ENCODE measurements around the gene TPD52L2.
"Not testable (repeated sequence)": the region's sequence is repeated elsewhere in the genome, so short reads cannot be mapped to it uniquely, and the experiment has no call there.

TPD52L2 gene

GRCh38 chr20:63855363-63856097 lies 9.5 kb upstream of the TPD52L2 start:
- no peak for DNase-seq

GRCh38 chr20:63856098-63856511 lies 9.0 kb upstream of the TPD52L2 start:
- no peak for DNase-seq

GRCh38 chr20:63857764-63858392 lies 7.2 kb upstream of the TPD52L2 start:
- DNase-seq: no peak

DNA sequence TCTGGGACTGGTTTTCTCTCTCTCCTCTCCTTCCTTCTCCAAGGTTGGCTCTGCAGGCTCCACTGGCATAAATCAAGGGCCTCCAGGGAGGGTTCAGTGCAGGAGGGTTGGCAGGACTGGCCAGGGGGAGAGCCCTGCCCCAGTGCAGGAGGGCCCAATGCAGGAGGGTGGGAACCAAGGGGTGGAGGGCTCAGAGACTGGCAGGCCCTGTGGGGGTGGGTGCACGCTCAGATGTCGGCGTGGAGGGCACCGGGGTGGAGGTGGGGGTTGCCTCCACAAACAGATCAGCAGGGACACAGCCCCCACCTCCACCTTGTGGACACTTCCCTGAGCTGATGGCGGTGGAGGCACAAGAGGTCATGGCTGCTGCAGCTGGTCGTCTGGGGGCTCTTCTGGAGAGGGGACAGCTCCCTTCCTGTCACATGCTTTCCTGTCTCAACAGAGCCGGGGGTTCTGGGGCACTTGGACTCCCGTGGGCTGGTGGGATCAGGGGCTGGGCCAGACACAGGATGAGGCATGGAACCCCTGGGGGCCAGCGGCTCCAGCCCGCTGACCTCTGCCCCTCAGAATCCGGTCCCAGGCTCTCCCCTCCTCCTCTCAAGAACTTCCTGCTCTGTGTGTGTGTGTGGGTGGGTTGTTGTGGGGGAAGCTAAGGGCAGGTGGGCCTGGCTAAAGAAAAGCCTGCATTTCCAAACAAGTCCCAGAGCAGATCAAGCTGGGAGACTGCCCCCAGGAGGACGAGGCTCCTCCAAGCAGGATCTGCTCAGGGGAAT lies 6.5 kb upstream of the TPD52L2 start:
- no peak for DNase-seq

GRCh38 chr20:63859166-63859699 lies 5.8 kb upstream of the TPD52L2 start:
- DNase-seq: no peak

GRCh38 chr20:63860325-63861051 lies 4.6 kb upstream of the TPD52L2 start:
- DNase-seq: no peak

DNA sequence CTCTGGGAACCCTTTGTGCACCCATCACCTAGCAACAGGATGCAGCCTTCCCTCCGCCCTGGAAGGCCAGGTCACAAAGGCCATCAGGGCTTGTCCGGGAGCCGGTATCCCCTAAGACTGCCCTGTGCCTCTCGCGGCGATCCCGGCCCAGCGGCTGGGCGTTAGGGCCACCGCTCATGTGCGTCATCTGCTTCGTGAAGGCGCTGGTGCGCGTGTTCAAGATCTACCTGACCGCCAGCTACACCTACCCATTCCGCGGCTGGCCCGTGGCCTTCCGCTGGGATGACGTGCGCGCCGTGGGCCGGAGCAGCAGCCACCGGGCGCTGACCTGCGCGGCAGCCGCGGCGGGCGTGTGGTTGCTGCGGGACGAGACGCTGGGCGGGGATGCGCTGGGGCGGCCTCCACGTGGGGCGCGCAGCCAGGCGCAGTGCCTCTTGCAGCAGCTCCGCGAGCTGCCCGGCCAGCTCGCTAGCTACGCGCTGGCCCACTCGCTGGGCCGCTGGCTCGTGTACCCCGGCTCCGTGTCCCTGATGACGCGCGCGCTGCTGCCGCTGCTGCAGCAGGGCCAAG lies 3.6 kb upstream of the TPD52L2 start, which contains the start of gene ABHD16B:
TSS of gene ABHD16B (plus strand) at position 134 of the 570 bp plus-strand sequence. CDS start at position 177, 43 bp downstream.
- DNase-seq: no peak

- DNase-seq: no peak
These were observed 2.8 kb upstream of the TPD52L2 start for GRCh38 chr20:63861981-63862901.

DNA sequence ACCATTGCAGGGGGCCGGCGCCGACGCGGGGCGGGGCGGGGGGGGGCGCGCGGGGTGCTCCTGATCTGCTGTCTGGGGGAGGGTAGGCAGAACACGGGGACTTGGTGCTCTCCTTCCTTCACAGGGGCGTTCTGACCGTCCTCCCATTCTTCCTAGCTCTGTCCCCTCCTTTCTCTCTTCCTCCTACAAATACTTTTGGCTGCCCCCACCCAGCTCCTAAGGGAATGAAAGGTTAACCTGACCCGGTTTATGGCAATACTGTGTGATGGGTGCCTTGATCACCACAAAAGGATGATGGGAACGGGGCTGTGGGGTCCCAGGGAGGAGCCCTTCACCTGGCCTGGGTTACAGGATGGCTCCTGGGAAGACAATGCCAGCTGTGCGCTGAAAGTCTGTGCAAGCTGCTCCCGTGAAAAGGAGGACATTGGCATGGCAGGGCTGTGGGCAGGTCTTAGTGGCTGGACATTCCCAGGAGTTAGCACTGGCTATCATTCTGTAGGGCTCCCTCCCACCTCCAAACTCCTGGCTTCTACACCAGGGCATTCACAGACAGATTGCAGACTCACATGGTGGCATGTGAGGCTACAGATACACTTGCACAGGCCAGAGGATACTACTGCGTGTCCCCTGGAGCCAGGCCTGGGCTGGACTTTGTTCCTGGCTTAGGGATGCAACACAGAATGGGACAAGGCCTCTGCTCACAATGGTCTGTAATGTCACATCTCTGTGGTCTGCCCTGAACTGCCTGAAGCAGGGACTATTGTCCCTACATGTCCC lies 1.9 kb upstream of the TPD52L2 start:
- no peak for DNase-seq

DNA sequence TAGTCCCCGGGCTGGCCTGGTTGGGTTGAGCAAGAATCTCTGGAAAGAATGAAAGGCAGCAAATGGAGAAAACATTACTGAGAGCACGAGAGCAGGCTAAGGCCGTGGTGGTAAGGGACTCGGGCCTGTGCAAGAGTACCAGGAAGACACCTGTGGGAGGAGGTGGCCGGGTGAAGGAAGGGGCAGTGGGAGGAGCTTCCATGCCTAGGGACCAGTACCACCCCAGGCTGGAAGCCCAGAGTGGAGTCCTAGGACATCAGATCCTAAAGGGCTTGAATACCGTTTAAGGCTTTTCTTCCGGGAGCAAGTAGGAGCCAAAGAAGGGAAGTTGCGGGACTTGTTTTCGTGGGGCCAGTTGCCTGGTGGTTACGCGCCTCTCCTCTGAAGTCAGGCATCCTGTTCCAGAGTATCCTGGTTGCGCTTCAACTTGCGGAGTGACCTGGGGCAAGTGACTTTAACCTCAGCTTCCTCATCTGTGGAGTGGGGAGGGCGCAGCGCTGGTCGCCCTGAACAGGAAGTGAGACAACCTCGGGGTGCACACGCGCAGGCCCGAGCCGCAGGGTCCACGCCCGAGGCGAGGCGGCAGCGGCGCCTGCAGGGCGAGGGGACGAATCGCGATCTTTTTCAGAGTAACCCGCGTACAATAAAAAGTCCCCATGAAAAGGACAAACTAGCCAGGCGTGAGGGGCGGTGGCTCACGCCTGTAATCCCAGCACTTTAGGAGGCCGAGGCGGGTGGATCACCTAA lies 1.1 kb upstream of the TPD52L2 start:
- DNase-seq: peak; percentile 69

- DNase-seq: no peak
These were observed 509 bp upstream of the TPD52L2 start for GRCh38 chr20:63864545-63864977.

GRCh38 chr20:63867042-63867441 lies 2.0 kb downstream of the TPD52L2 start:
- not testable (repeated sequence) for DNase-seq

DNA sequence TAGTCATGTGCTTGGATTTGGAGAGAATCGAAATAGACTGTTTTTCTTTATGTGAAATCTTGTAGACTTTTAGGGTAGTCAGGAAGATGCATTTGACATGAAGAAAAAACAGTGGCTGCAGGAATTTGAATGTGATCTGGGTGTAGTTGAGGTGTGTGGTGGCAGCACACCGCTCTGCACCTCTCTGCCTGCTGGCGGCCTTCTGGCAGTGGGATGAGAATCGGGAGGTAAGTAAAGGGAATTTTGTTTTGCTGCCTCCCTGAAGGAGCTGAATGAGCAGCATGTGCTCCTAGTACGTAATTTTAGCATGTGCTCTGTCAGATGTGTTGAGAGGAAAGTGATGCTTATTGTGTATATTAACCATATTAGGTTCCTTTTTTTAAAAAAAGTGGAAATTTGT lies 3.2 kb downstream of the TPD52L2 start:
- DNase-seq: no peak

GRCh38 chr20:63873477-63873971 lies 8.5 kb downstream of the TPD52L2 start:
- peak; percentile 45 for DNase-seq

DNA sequence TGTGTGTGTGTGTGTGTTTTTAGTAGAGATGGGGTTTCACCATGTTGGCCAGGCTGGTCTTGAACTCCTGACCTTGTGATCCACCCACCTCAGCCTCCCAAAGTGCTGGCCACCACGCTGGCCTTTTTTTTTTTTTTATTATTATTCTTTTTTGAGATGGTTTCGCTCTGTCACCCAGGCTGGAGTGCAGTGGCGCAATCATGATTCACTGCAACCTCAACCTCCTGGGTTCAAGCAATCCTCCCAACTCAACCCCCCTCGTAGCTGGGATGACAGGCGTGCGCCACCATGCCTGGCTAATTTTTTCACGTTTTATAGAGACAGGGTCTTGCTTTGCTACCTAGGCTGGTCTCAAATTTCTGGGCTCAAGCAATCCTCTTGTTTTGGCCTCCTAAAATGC lies 9.2 kb downstream of the TPD52L2 start:
- not testable (repeated sequence) for DNase-seq

DNA sequence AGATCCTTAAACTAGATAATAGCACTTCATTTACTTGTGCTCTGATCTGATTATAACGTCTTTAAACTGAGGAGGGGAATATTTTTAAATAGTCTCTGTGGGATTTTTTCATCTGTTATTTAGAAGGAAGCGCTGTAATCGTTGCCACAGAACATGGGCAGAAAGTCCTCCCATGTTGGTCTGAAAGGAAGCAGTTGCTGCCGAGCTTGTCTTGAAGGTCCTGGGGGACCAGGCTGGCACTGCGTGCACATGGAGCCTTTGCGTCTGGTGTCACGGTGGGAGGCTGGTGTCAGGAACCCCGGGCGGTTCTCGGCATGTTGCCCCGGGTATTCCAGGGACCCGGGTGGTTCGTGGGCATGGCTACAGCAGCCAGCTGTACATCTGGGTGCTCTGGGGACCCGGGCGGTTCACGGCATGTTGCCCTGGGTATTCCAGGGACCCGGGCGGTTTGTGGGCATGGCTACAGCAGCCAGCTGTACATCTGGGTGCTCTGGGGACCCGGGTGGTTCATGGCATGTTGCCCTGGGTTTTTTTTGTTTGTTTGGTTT lies 11.5 kb downstream of the TPD52L2 start:
- DNase-seq: no peak

DNA sequence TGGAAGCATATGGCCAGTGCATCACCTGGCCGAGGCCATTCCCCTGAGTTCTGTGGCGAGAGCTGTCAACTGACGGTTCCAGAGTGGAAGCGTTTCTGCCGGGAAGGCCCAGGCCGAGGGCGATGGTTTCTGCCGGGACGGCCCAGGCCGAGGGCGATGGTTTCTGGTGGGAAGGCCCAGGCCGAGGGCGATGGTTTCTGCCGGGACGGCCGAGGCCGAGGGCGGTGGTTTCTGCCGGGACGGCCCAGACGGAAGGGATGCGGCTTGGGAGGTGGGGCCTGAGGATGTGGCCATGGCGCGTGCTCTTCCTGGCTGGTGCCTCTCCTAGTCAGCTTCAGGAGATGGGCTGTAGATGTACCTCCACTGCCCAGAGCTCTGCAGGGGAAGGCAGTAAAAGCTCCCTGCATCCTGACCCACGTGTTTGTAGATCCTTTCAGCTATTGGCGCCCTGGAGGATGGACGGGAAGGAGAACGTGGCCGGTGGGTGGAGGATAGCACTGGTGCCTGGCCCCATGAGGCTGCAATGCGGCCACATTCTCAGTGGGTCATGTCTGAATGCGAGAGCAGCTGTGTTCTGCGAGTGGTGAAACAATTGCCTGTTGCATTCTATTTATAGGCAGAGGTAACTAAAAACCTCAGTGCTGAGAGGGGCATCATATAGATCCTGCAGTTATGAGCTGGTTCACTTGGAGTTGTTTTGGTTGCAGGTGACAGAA lies 12.8 kb downstream of the TPD52L2 start:
- no peak for DNase-seq
